Left renal cortex interstitium (tissue), 4 donors: ENCODE data around the gene TSACC. TPM values are rescaled to one million over a fixed set of nuclear protein-coding genes. Genes with fewer than 3 reads are reported as not detected.

Experiments
- DNase-seq, 4 donors: peaks; one replicate each; pipeline ENCODE4 v3.0.0-alpha.2; 2013; ENCODE audit warnings: low read depth in 4 of 4, low spot score in 2 of 4, missing footprints in 1 of 4
- polyA plus RNA-seq, 4 donors: library from polyadenylated mRNA; unstranded; fragments of 120-200 nt; gene quantifications; one replicate each; pipeline ENCODE4 v1.2.1, GENCODE V29; 2013; ENCODE audit not compliant: insufficient read length in 4 of 4

TSACC gene
- polyA plus RNA-seq, 4 donors = 0.57 to 2.3 (median 1.6) TPM

GRCh38 chr1:156372265-156372586, 33.9 kb downstream of the TSACC start:
- DNase-seq = no peak

- no peak for DNase-seq
These were observed 34.5 kb downstream of the TSACC start for GRCh38 chr1:156372876-156373275.

- no peak for DNase-seq
These were observed 35.2 kb downstream of the TSACC start for GRCh38 chr1:156373546-156373945.

GRCh38 chr1:156376146-156376545, 37.8 kb downstream of the TSACC start:
- DNase-seq = no peak

- no peak for DNase-seq
These were observed 38.9 kb downstream of the TSACC start for GRCh38 chr1:156376958-156377919.

- DNase-seq = no peak
These were observed 40.2 kb downstream of the TSACC start for GRCh38 chr1:156378557-156378956.

GRCh38 chr1:156379420-156380165, 41.3 kb downstream of the TSACC start:
- DNase-seq = no peak

- DNase-seq = no peak
These were observed 44.2 kb downstream of the TSACC start for GRCh38 chr1:156382561-156382960.

GRCh38 chr1:156383023-156383422, 44.7 kb downstream of the TSACC start:
- no peak for DNase-seq

- no peak for DNase-seq
These were observed 45.7 kb downstream of the TSACC start for GRCh38 chr1:156384007-156384406.

GRCh38 chr1:156384658-156385057, 46.3 kb downstream of the TSACC start:
- DNase-seq = no peak

GRCh38 chr1:156385534-156386031, 47.3 kb downstream of the TSACC start:
- DNase-seq = peak in 2 of 4 donors; percentile 31 to 41

- DNase-seq = no peak
These were observed 48.0 kb downstream of the TSACC start for GRCh38 chr1:156386134-156386901.

GRCh38 chr1:156386949-156387869, 48.9 kb downstream of the TSACC start:
- no peak for DNase-seq

- DNase-seq = no peak
These were observed 49.5 kb downstream of the TSACC start for GRCh38 chr1:156387870-156388173.

GRCh38 chr1:156388174-156389137, 50.1 kb downstream of the TSACC start:
- DNase-seq = no peak

GRCh38 chr1:156389311-156389710, 51.0 kb downstream of the TSACC start:
- no peak for DNase-seq

- DNase-seq = no peak
These were observed 52.4 kb downstream of the TSACC start for GRCh38 chr1:156390469-156391365.
